HG03469 (cell line): Measurements from ENCODE around the gene EIF4EBP2.

Experiments
- ATAC-seq: cut with Tn5 transposase; IDR thresholded peaks from one replicate; pipeline ENCODE4 v1.9.1; 2021; ENCODE audit warnings: mild to moderate bottlenecking, moderate library complexity, moderate number of reproducible peaks; ENCODE audit not compliant: unreplicated experiment

EIF4EBP2 gene

GRCh38 chr10:70430493-70431445 is 26.8 kb downstream of the EIF4EBP2 start:
- no peak for ATAC-seq

- ATAC-seq: no peak
Measured at GRCh38 chr10:70432101-70432500, 28.2 kb downstream of the EIF4EBP2 start.

- ATAC-seq: no peak
Measured at GRCh38 chr10:70432561-70433263, 28.8 kb downstream of the EIF4EBP2 start.

GRCh38 chr10:70433581-70434280 is 29.8 kb downstream of the EIF4EBP2 start:
- no peak for ATAC-seq

- ATAC-seq: no peak
Measured at GRCh38 chr10:70435241-70436085, 31.5 kb downstream of the EIF4EBP2 start.

GRCh38 chr10:70437721-70438120 is 33.8 kb downstream of the EIF4EBP2 start:
- no peak for ATAC-seq

GRCh38 chr10:70440296-70441160 is 36.6 kb downstream of the EIF4EBP2 start:
- no peak for ATAC-seq

GRCh38 chr10:70441161-70441894 is 37.4 kb downstream of the EIF4EBP2 start, which contains the start of gene NODAL:
Gene NODAL, minus strand, starts transcription at chr10:70441681. Its CDS starts 14 bp downstream, at chr10:70441667.
- ATAC-seq: no peak

- no peak for ATAC-seq
Measured at GRCh38 chr10:70441895-70442309, 38.0 kb downstream of the EIF4EBP2 start.

GRCh38 chr10:70442332-70442988 is 38.5 kb downstream of the EIF4EBP2 start:
- ATAC-seq: no peak

GRCh38 chr10:70444744-70445143 is 40.8 kb downstream of the EIF4EBP2 start:
- ATAC-seq: no peak

GRCh38 chr10:70445718-70446657 is 42.0 kb downstream of the EIF4EBP2 start:
- no peak for ATAC-seq

- no peak for ATAC-seq
Measured at GRCh38 chr10:70448236-70448635, 44.3 kb downstream of the EIF4EBP2 start.

- no peak for ATAC-seq
Measured at GRCh38 chr10:70455213-70455630, 51.3 kb downstream of the EIF4EBP2 start.

- ATAC-seq: no peak
Measured at GRCh38 chr10:70456164-70456563, 52.2 kb downstream of the EIF4EBP2 start.

GRCh38 chr10:70457759-70458305 is 53.9 kb downstream of the EIF4EBP2 start:
- ATAC-seq: no peak
